OCI-LY7 (cell line): ENCODE data around the gene TMEM238.

Experiments
- EZH2phosphoT487 ChIP-seq: fragments of 200-600 bp; sonication (generic); IDR thresholded peaks from 2 replicates; pipeline ENCODE4 v1.6.1; 2018; ENCODE audit warnings: low read depth, borderline replicate concordance, mild to moderate bottlenecking, mixed run types, antibody characterized with exemption, low read length, moderate library complexity, mixed read lengths
- TF ChIP-seq, protein P1 (sequence below): fragments of 200-600 bp; sonication (generic); conservative IDR thresholded peaks from 2 replicates; pipeline ENCODE4 v1.5.1; 2014; ENCODE audit warnings: mild to moderate bottlenecking, antibody characterized with exemption, low read length, moderate library complexity, mixed read lengths

DNA sequence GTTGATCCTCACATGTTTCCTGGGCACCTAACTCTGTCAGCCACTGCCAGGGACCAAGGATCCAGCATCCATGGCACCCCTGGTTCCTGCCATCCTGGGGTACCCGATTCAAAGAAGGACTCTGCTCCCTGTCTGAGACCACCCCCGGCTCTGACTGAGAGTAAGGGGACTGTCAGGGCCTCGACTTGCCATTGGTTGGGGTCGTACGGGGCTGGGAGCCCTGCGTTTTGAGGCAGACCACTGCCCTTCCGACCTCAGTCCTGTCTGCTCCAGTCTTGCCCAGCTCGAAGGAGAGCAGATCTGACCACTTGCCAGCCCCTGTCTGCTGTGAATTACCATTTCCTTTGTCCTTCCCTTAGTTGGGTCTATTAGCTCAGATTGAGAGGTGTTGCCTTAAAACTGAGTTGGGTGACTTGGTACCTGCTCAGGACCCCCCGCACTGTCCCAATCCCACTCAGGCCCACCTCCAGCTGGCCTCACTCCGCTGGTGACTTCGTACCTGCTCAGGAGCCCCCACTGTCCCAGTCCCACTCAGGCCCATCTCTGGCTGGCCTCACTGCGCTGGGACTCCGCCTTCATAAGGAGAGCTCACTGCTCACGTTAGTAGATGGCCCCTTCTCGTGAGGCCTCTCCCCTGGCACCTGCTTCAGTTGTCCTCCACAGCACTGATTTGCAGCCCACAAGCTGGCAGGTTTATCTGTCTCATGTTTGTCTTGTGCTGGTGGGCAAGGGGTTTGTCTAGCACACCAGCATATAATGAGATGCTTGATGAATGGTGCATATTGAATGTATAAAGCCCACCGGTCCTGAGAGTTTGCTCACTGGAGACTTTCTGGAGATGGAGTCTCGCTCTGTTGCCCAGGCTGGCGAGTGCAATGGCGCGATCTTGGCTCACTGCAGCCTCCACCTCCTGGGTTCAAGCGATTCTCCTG is 5.6 kb upstream of the TMEM238 start:
- TF ChIP-seq, protein P1, sequence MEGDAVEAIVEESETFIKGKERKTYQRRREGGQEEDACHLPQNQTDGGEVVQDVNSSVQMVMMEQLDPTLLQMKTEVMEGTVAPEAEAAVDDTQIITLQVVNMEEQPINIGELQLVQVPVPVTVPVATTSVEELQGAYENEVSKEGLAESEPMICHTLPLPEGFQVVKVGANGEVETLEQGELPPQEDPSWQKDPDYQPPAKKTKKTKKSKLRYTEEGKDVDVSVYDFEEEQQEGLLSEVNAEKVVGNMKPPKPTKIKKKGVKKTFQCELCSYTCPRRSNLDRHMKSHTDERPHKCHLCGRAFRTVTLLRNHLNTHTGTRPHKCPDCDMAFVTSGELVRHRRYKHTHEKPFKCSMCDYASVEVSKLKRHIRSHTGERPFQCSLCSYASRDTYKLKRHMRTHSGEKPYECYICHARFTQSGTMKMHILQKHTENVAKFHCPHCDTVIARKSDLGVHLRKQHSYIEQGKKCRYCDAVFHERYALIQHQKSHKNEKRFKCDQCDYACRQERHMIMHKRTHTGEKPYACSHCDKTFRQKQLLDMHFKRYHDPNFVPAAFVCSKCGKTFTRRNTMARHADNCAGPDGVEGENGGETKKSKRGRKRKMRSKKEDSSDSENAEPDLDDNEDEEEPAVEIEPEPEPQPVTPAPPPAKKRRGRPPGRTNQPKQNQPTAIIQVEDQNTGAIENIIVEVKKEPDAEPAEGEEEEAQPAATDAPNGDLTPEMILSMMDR = no peak
- no peak for TF ChIP-seq EZH2phosphoT487
